ENCODE results near the gene MBD2. TPM values are rescaled to one million over a fixed set of nuclear protein-coding genes. Genes with fewer than 3 reads are reported as not detected.

MBD2 gene
- total RNA-seq, 1 experiment from 2014 or later, result 79.1 TPM

DNA sequence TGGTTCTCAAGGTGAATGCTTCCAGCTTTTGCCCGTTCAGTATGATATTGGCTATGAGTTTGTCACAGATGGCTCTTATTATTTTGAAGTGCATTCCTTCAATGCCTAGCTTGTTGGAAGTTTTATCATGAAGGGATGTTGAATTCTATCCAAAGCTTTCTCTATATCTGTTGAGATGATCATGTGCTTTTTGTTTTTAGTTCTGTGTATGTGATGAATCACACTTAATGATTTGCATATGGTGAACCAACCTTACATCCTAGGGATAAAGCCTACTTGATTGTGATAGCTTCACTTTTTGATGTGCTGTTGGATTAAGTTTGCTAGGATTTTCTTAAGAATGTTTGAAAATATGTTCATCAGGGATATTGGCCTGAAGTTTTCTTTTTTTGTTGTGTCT is 112.1 kb downstream of the MBD2 start:
- Histone ChIP-seq H3K27me3 (ENCODE audit: insufficient read depth, low read length) (no peaks in the 10 kb centered on the region), H3K4me2 (ENCODE audit: low read length) (no peak overlapping the region), H3K79me2 (ENCODE audit: insufficient read depth, low read length) (no peaks in the 10 kb centered on the region), H3K4me1 (ENCODE audit: control insufficient read depth in 1 of 2, insufficient read depth in 2 of 2, low read length in 2 of 2) (no peaks in the 10 kb centered on the region), H3K27ac (ENCODE audit: low read depth, low read length) (no peak overlapping the region), H3K36me3 (ENCODE audit: control insufficient read depth in 1 of 2, insufficient read depth in 2 of 2, low read length in 2 of 2) (no peaks in the 10 kb centered on the region), H3K9ac (ENCODE audit: low read length) (no peak overlapping the region), H3K9me2 (ENCODE audit: insufficient read depth) (no peaks in the 10 kb centered on the region), H4K20me1 (ENCODE audit: insufficient read depth) (no peaks in the 10 kb centered on the region), H3K9me3 (ENCODE audit: control insufficient read depth in 1 of 2, insufficient read depth in 1 of 2, low read depth in 1 of 2, low read length in 2 of 2) (no peaks in the 10 kb centered on the region), H2AFZ (ENCODE audit: low read depth, low read length, poor library complexity, severe bottlenecking) (no peak overlapping the region), H3K4me3 (replicated peaks in 1 of 2; ENCODE audit: low read depth in 1 of 2, low read length in 2 of 2) (no peak overlapping the region)
- no peak for ATAC-seq
- ChIA-PET CTCF (no interaction called here), RAD21 (ENCODE audit: low non-redundant PET in 1 of 2, low total read pairs in 2 of 2, uncharacterized antibody in 2 of 2, unreplicated experiment in 2 of 2) (no interaction called here), POLR2A (no interaction called here)
- DNase-seq (ENCODE audit: low read depth, low spot score), result no peak
- intact Hi-C loops (cut with micrococcal nuclease), result no loop called here
- TF ChIP-seq, protein P1, sequence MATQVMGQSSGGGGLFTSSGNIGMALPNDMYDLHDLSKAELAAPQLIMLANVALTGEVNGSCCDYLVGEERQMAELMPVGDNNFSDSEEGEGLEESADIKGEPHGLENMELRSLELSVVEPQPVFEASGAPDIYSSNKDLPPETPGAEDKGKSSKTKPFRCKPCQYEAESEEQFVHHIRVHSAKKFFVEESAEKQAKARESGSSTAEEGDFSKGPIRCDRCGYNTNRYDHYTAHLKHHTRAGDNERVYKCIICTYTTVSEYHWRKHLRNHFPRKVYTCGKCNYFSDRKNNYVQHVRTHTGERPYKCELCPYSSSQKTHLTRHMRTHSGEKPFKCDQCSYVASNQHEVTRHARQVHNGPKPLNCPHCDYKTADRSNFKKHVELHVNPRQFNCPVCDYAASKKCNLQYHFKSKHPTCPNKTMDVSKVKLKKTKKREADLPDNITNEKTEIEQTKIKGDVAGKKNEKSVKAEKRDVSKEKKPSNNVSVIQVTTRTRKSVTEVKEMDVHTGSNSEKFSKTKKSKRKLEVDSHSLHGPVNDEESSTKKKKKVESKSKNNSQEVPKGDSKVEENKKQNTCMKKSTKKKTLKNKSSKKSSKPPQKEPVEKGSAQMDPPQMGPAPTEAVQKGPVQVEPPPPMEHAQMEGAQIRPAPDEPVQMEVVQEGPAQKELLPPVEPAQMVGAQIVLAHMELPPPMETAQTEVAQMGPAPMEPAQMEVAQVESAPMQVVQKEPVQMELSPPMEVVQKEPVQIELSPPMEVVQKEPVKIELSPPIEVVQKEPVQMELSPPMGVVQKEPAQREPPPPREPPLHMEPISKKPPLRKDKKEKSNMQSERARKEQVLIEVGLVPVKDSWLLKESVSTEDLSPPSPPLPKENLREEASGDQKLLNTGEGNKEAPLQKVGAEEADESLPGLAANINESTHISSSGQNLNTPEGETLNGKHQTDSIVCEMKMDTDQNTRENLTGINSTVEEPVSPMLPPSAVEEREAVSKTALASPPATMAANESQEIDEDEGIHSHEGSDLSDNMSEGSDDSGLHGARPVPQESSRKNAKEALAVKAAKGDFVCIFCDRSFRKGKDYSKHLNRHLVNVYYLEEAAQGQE (IDR thresholded peaks at IDR 0.05; ENCODE audit: low read depth), result no peak
- TF ChIP-seq SRF (IDR thresholded peaks at IDR 0.05; ENCODE audit: low read depth) (no peak), TCF7L2 (IDR thresholded peaks at IDR 0.05; ENCODE audit: borderline replicate concordance, extremely low read depth, insufficient read depth, insufficient read length) (no peak), ZFX (IDR thresholded peaks at IDR 0.05) (no peak), SP1 (IDR thresholded peaks at IDR 0.05; ENCODE audit: low read depth) (no peak), ELF1 (IDR thresholded peaks at IDR 0.05; ENCODE audit: borderline replicate concordance, low read depth) (no peak), EGR1 (IDR thresholded peaks at IDR 0.05; ENCODE audit: low read depth) (no peak)
- TF ChIP-seq, protein P2, sequence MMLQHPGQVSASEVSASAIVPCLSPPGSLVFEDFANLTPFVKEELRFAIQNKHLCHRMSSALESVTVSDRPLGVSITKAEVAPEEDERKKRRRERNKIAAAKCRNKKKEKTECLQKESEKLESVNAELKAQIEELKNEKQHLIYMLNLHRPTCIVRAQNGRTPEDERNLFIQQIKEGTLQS (IDR thresholded peaks at IDR 0.05), result no peak
- TF ChIP-seq, protein P3, sequence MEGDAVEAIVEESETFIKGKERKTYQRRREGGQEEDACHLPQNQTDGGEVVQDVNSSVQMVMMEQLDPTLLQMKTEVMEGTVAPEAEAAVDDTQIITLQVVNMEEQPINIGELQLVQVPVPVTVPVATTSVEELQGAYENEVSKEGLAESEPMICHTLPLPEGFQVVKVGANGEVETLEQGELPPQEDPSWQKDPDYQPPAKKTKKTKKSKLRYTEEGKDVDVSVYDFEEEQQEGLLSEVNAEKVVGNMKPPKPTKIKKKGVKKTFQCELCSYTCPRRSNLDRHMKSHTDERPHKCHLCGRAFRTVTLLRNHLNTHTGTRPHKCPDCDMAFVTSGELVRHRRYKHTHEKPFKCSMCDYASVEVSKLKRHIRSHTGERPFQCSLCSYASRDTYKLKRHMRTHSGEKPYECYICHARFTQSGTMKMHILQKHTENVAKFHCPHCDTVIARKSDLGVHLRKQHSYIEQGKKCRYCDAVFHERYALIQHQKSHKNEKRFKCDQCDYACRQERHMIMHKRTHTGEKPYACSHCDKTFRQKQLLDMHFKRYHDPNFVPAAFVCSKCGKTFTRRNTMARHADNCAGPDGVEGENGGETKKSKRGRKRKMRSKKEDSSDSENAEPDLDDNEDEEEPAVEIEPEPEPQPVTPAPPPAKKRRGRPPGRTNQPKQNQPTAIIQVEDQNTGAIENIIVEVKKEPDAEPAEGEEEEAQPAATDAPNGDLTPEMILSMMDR (IDR thresholded peaks at IDR 0.05 in 2 of 3, conservative IDR thresholded peaks at IDR 0.05 in 1 of 3; ENCODE audit: borderline replicate concordance in 1 of 3, insufficient read depth in 1 of 3, low read depth in 2 of 3, low read length in 2 of 3), result no peak
- no TSS peak for BruUV-seq (replicated peaks)

All from HCT116 (cell line).